OCI-LY1 (cell line): ENCODE measurements around the gene LRRC8E.

Source experiments
- H2AFZ ChIP-seq: fragments of 200-600 bp; sonication (generic), shearing (Covaris generic); 2 replicates; pipeline ENCODE4 v1.6.0; 2014; ENCODE audit warnings: antibody characterized with exemption, mild to moderate bottlenecking, low read length
- H3F3A ChIP-seq: fragments of 200-600 bp; sonication (generic), shearing (Covaris generic); 2 replicates; pipeline ENCODE4 v1.6.0; 2014; ENCODE audit warnings: mild to moderate bottlenecking, antibody characterized with exemption, low read length, moderate library complexity; ENCODE audit not compliant: insufficient read depth
- H3K27ac ChIP-seq: fragments of 200-600 bp; sonication (generic); 2 replicates; pipeline ENCODE4 v1.5.1; 2014; ENCODE audit warnings: low read length, mixed run types, mild to moderate bottlenecking, low read depth; ENCODE audit not compliant: poor library complexity, severe bottlenecking
- H3K27me3 ChIP-seq: fragments of 200-600 bp; sonication (generic); 2 replicates; pipeline ENCODE4 v1.6.0; 2014; ENCODE audit warnings: antibody characterized with exemption, mild to moderate bottlenecking, low read length, moderate library complexity; ENCODE audit not compliant: insufficient read depth
- H3K36me3 ChIP-seq: fragments of 200-600 bp; sonication (generic); 2 replicates; pipeline ENCODE4 v1.6.1; 2014; ENCODE audit warnings: mild to moderate bottlenecking, antibody characterized with exemption, low read length, moderate library complexity, mixed read lengths; ENCODE audit not compliant: insufficient read depth
- H3K4me1 ChIP-seq: fragments of 200-600 bp; sonication (generic); 2 replicates; pipeline ENCODE4 v1.5.1; 2014; ENCODE audit warnings: mild to moderate bottlenecking, low read length, moderate library complexity; ENCODE audit not compliant: insufficient read depth, severe bottlenecking
- H3K4me2 ChIP-seq: fragments of 200-600 bp; sonication (generic), shearing (Covaris generic); 2 replicates; pipeline ENCODE4 v1.6.1; 2014; ENCODE audit warnings: low read length
- H3K4me3 ChIP-seq: fragments of 200-600 bp; sonication (generic); 2 replicates; pipeline ENCODE4 v1.5.1; 2014; ENCODE audit warnings: low read length, low read depth, mild to moderate bottlenecking, mixed read lengths; ENCODE audit not compliant: poor library complexity, severe bottlenecking
- H3K79me2 ChIP-seq: fragments of 200-600 bp; shearing (Covaris generic); 2 replicates; pipeline ENCODE4 v1.6.1; 2016; ENCODE audit warnings: mixed run types, low read length, mixed read lengths; ENCODE audit not compliant: insufficient read depth
- H3K9ac ChIP-seq: fragments of 200-600 bp; sonication (generic), shearing (Covaris generic); 2 replicates; pipeline ENCODE4 v1.6.1; 2014; ENCODE audit warnings: mild to moderate bottlenecking, low read length, mixed read lengths
- H3K9me2 ChIP-seq: fragments of 200-600 bp; sonication (generic), shearing (Covaris generic); 2 replicates; pipeline ENCODE4 v1.6.1; 2014; ENCODE audit warnings: low read depth, mild to moderate bottlenecking, low read length, mixed read lengths
- H3K9me3 ChIP-seq: fragments of 200-600 bp; shearing (Covaris generic); 2 replicates; pipeline ENCODE4 v1.6.1; 2014; ENCODE audit warnings: low read length, mixed read lengths
- H4K20me1 ChIP-seq: fragments of 200-600 bp; sonication (generic), shearing (Covaris generic); 2 replicates; pipeline ENCODE4 v1.6.0; 2016; ENCODE audit warnings: mild to moderate bottlenecking, low read length; ENCODE audit not compliant: insufficient read depth
- EZH2 ChIP-seq: fragments of 200-600 bp; sonication (generic), shearing (Covaris generic); IDR thresholded peaks from 2 replicates; pipeline ENCODE4 v1.8.0; 2017; ENCODE audit warnings: borderline replicate concordance, mixed run types, mild to moderate bottlenecking, antibody characterized with exemption, low read length, moderate library complexity, mixed read lengths
- TF ChIP-seq, protein P1 (sequence below): fragments of 200-600 bp; sonication (generic), shearing (Covaris generic); IDR thresholded peaks from 2 replicates; pipeline ENCODE4 v1.5.1; 2017; ENCODE audit warnings: mild to moderate bottlenecking, antibody characterized with exemption, low read length, moderate library complexity, mixed read lengths

LRRC8E gene

GRCh38 chr19:7859831-7860713, 28.2 kb upstream of the LRRC8E start:
- H3K4me3 ChIP-seq, result no peak overlapping the region
- no peaks in the 10 kb centered on the region for H3F3A ChIP-seq
- no peak overlapping the region for H3K27ac ChIP-seq
- no peaks in the 10 kb centered on the region for H3K9me3 ChIP-seq
- no peaks in the 10 kb centered on the region for H3K79me2 ChIP-seq
- H3K4me2 ChIP-seq, result no peak overlapping the region
- H3K27me3 ChIP-seq, result peaks cover 8% of the 10 kb centered on the region; the same call in 1 of the 2 replicates
- H3K9ac ChIP-seq, result no peak overlapping the region
- H3K4me1 ChIP-seq, result peaks cover 8% of the 10 kb centered on the region
- TF ChIP-seq, protein P1, sequence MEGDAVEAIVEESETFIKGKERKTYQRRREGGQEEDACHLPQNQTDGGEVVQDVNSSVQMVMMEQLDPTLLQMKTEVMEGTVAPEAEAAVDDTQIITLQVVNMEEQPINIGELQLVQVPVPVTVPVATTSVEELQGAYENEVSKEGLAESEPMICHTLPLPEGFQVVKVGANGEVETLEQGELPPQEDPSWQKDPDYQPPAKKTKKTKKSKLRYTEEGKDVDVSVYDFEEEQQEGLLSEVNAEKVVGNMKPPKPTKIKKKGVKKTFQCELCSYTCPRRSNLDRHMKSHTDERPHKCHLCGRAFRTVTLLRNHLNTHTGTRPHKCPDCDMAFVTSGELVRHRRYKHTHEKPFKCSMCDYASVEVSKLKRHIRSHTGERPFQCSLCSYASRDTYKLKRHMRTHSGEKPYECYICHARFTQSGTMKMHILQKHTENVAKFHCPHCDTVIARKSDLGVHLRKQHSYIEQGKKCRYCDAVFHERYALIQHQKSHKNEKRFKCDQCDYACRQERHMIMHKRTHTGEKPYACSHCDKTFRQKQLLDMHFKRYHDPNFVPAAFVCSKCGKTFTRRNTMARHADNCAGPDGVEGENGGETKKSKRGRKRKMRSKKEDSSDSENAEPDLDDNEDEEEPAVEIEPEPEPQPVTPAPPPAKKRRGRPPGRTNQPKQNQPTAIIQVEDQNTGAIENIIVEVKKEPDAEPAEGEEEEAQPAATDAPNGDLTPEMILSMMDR, result no peak
- TF ChIP-seq EZH2, result no peak
- no peaks in the 10 kb centered on the region for H4K20me1 ChIP-seq
- H2AFZ ChIP-seq, result no peak overlapping the region
- no peaks in the 10 kb centered on the region for H3K9me2 ChIP-seq
- no peaks in the 10 kb centered on the region for H3K36me3 ChIP-seq

GRCh38 chr19:7860714-7861618, 27.3 kb upstream of the LRRC8E start:
- Histone ChIP-seq H3K36me3 (no peaks in the 10 kb centered on the region), H3K4me1 (peaks cover 12% of the 10 kb centered on the region), H3K4me2 (no peak overlapping the region), H3K27me3 (peaks cover 8% of the 10 kb centered on the region; the same call in 1 of the 2 replicates), H2AFZ (no peak overlapping the region), H3K9me2 (no peaks in the 10 kb centered on the region), H3K4me3 (no peak overlapping the region), H3K9me3 (no peaks in the 10 kb centered on the region), H3K79me2 (no peaks in the 10 kb centered on the region), H3K27ac (no peak overlapping the region), H4K20me1 (no peaks in the 10 kb centered on the region), H3F3A (no peaks in the 10 kb centered on the region), H3K9ac (no peak overlapping the region)
- TF ChIP-seq, protein P1, result no peak
- TF ChIP-seq EZH2, result no peak

DNA sequence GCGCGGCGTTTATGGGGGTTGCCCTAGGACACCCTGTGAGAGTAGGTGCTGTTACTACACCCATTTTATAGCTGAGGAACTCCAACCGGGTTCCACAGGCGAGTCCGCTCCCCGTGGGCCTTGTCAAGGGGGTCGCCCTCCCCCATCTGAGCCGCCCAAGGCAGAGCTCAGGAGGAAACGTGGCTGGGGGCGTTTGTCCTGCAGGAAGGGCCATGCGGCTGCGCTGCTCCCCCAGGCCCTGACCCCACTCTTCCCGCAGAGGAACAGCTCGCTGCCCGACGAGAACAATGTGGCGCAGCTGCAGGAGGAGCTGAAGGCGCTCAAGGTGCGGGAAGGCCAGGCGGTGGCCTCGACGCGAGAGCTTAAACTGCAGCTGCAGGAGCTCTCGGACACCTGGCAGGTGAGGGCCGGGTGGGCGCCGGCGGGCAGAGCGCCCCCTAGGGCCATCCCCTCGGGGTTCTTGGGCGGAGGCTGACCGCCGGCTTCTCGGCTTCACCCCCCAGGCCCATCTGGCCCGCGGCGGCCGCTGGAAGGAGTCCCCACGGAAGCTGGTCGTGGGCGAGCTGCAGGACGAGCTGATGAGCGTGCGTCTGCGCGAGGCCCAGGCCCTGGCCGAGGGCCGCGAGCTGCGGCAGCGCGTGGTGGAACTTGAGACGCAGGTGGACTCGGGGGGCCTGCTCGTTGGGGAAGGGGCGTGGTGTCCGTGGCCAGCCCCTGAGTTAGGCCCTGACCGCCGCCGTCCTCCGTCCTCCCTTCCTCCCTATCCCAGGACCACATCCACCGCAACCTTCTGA, 26.5 kb upstream of the LRRC8E start:
- TF ChIP-seq, protein P1, result peak; percentile 28
- TF ChIP-seq EZH2, result no peak
- H3K36me3 ChIP-seq, result no peaks in the 10 kb centered on the region
- H3K79me2 ChIP-seq, result no peaks in the 10 kb centered on the region
- H3K4me1 ChIP-seq, result peaks cover 12% of the 10 kb centered on the region
- H3K9me2 ChIP-seq, result no peaks in the 10 kb centered on the region
- no peak overlapping the region for H3K27ac ChIP-seq
- H4K20me1 ChIP-seq, result no peaks in the 10 kb centered on the region
- no peak overlapping the region for H2AFZ ChIP-seq
- no peaks in the 10 kb centered on the region for H3K9me3 ChIP-seq
- peaks cover 5% of the 10 kb centered on the region; the same call in 1 of the 2 replicates for H3K27me3 ChIP-seq
- no peak overlapping the region for H3K9ac ChIP-seq
- no peak overlapping the region for H3K4me2 ChIP-seq
- H3K4me3 ChIP-seq, result no peak overlapping the region
- no peaks in the 10 kb centered on the region for H3F3A ChIP-seq
